MG63 (cell line): ENCODE results near the gene MRPL52. TPM values are rescaled to one million over a fixed set of nuclear protein-coding genes. Genes with fewer than 3 reads are reported as not detected.
"Not testable (repeated sequence)": the region's sequence is repeated elsewhere in the genome, so short reads cannot be mapped to it uniquely, and the experiment has no call there.

ENCODE experiments used
- DNase-seq: peaks from one replicate; pipeline ENCODE4 v3.0.0-alpha.2; 2020
- H3K27me3 ChIP-seq: fragments of 250-450 bp; sonication (Bioruptor Pico); 2 replicates; pipeline ENCODE4 v1.5.1; 2020; ENCODE audit warnings: mild to moderate bottlenecking, moderate library complexity
- H3K36me3 ChIP-seq: fragments of 250-450 bp; sonication (Bioruptor Pico); 2 replicates; pipeline ENCODE4 v1.5.1; 2020; ENCODE audit warnings: mild to moderate bottlenecking, moderate library complexity
- H3K4me3 ChIP-seq: fragments of 250-450 bp; sonication (Bioruptor Pico); 2 replicates; pipeline ENCODE4 v1.5.1; 2020; ENCODE audit warnings: mild to moderate bottlenecking, moderate library complexity
- H3K9me3 ChIP-seq: fragments of 250-450 bp; sonication (Bioruptor Pico); 2 replicates; pipeline ENCODE4 v1.5.1; 2020; ENCODE audit warnings: mild to moderate bottlenecking, moderate library complexity
- total RNA-seq: library from RNA; depleted of rRNA; stranded (reverse); fragments of >200 nt; shearing (Covaris generic); gene quantifications from 2 replicates; pipeline ENCODE4 v1.2.3, GENCODE V29; 2014; ENCODE audit warnings: low replicate concordance

MRPL52 gene
- total RNA-seq, 1 experiment from 2014 or later = 92.8 TPM

- no peaks in the 10 kb centered on the region for H3K36me3 ChIP-seq
- H3K4me3 ChIP-seq = no peak overlapping the region
- no peaks in the 10 kb centered on the region for H3K27me3 ChIP-seq
- no peaks in the 10 kb centered on the region for H3K9me3 ChIP-seq
- DNase-seq = no peak
These were observed 26.1 kb upstream of the MRPL52 start for GRCh38 chr14:22803687-22803974.

- not testable (repeated sequence) for H3K36me3 ChIP-seq
These were observed 24.5 kb upstream of the MRPL52 start for GRCh38 chr14:22805235-22805634.

DNA sequence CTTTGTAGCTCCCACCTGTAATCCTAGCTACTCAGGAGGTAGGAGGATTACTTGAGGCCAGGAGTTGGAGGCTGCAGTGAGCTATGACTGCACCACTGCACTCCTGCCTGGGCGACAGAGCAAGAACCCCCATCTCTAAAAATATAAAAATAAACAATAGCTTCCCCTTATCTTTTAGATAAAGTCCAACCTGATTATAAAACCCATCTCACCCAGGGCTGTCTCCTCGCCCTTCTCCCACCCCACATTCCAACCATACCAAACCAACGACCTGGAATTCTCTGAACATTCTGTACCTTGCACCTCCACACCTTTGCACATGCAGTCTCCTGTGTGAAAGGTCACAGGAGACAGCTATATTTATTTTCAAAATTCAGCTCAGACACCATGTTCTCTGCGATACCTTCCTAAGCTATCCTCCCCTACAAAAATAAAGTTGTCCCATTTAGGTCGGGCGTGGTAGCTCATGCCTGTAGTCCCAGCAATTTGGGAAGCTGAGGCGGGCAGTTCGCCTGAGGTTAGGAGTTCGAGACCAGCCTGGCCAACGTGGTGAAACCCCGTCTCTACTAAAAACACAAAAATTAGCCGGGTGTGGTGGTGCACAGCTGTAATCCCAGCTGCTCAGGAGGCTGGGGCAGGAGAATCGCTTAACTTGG is 22.1 kb upstream of the MRPL52 start:
- H3K9me3 ChIP-seq = no peaks in the 10 kb centered on the region
- no peaks in the 10 kb centered on the region for H3K27me3 ChIP-seq
- no peak for DNase-seq
- H3K4me3 ChIP-seq = no peak overlapping the region
- H3K36me3 ChIP-seq = no peaks in the 10 kb centered on the region

More at GRCh38 chr14:22805235-22805634, 24.5 kb upstream of the MRPL52 start:
- H3K27me3 ChIP-seq, H3K4me3 ChIP-seq, DNase-seq, H3K9me3 ChIP-seq: not testable (repeated sequence)

- no peaks in the 10 kb centered on the region for H3K36me3 ChIP-seq
- H3K27me3 ChIP-seq = no peaks in the 10 kb centered on the region
- DNase-seq = no peak
- no peak overlapping the region for H3K4me3 ChIP-seq
- no peaks in the 10 kb centered on the region for H3K9me3 ChIP-seq
These were observed 21.1 kb upstream of the MRPL52 start for GRCh38 chr14:22808388-22809209.

DNA sequence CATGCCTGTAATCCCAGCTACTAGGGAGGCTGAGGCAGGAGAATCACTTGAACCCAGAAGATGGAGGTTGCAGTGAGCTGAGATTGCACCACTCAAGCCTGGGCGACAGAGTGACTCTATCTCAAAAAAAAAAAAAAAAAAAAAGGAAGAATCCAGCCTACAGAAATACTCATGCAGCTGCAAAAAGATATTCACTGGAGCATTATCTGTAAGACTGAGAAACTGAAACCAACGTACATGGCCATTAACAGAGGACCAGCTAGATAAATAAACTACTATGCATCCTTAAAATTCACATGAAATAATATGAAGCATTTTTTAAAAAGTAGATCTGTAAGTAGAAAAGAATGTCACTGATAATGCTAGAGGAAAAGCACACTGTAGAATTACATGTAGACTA is 18.0 kb upstream of the MRPL52 start:
- Histone ChIP-seq H3K27me3 (no peaks in the 10 kb centered on the region), H3K4me3 (no peak overlapping the region), H3K9me3 (no peaks in the 10 kb centered on the region), H3K36me3 (no peaks in the 10 kb centered on the region)
- DNase-seq = no peak

DNA sequence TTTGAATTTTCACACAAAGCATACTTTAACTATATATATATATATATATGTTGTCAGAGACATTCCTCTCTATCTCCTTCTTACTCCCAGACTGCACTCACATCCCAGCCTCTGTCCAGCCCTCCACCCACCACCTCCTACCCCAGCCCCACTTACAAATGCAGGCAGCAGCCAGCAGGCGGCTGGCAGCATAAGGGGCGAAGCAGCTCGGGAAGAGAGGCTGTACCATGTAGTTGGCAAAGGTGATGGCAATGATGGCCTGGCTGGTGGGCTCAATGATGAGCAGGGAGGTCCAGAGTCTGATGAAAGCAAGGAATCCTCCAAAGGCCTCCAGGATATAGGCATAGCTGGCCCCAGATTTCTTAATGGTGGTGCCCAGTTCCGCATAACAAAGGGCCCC is 16.9 kb upstream of the MRPL52 start:
- no peak for DNase-seq
- H3K36me3 ChIP-seq = no peaks in the 10 kb centered on the region
- H3K9me3 ChIP-seq = no peaks in the 10 kb centered on the region
- H3K4me3 ChIP-seq = no peak overlapping the region
- no peaks in the 10 kb centered on the region for H3K27me3 ChIP-seq

DNA sequence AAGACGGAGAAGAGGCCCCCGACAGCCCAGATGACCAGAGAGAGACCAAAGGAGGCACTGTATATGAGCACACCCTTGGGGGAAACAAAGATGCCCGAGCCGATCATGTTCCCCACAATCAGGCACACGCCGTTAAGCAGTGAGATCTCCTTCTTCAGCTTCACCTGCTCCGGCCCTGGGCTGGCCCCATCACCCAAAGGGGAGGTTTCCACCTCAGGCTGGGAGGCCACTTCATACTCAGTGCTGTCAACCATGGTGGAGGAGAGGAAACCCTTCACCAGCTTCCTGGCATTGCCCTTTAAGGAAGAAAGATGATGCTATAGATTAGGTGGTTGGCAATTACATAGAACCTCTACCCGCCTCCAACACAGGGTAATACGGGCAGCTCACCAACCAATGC is 16.5 kb upstream of the MRPL52 start:
- no peak for DNase-seq
- Histone ChIP-seq H3K4me3 (no peak overlapping the region), H3K36me3 (no peaks in the 10 kb centered on the region), H3K9me3 (no peaks in the 10 kb centered on the region), H3K27me3 (no peaks in the 10 kb centered on the region)

DNA sequence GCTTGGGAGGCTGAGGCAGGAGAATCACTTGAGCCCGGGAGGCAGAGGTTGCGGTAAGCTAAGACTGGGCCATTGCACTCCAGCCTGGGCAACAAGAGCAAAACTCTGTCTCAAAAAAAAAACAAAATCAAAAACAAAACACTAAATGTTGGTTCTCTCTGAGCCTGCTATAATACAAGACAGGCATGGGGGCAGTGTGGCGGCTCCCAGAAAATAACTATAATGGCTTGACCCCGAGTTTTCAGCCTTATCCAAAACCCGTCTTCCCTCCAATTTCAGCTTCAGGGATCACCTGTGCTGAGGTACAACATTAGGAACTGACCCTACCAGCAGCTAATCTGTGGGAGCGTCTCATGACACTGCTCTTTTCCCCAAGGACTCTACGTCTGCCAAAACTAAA is 15.3 kb upstream of the MRPL52 start:
- Histone ChIP-seq H3K4me3 (no peak overlapping the region), H3K9me3 (no peaks in the 10 kb centered on the region), H3K27me3 (no peaks in the 10 kb centered on the region), H3K36me3 (no peaks in the 10 kb centered on the region)
- DNase-seq = no peak

- Histone ChIP-seq H3K27me3 (no peaks in the 10 kb centered on the region), H3K36me3 (no peaks in the 10 kb centered on the region), H3K9me3 (no peaks in the 10 kb centered on the region), H3K4me3 (no peak within 1 kb of the TSS)
- DNase-seq = no peak
These were observed 14.6 kb upstream of the MRPL52 start, which contains the start of gene SLC7A7 for GRCh38 chr14:22814941-22815713. Gene SLC7A7 (minus strand): TSS chr14:22815435. CDS start chr14:22813398, 2,037 bp downstream.

DNA sequence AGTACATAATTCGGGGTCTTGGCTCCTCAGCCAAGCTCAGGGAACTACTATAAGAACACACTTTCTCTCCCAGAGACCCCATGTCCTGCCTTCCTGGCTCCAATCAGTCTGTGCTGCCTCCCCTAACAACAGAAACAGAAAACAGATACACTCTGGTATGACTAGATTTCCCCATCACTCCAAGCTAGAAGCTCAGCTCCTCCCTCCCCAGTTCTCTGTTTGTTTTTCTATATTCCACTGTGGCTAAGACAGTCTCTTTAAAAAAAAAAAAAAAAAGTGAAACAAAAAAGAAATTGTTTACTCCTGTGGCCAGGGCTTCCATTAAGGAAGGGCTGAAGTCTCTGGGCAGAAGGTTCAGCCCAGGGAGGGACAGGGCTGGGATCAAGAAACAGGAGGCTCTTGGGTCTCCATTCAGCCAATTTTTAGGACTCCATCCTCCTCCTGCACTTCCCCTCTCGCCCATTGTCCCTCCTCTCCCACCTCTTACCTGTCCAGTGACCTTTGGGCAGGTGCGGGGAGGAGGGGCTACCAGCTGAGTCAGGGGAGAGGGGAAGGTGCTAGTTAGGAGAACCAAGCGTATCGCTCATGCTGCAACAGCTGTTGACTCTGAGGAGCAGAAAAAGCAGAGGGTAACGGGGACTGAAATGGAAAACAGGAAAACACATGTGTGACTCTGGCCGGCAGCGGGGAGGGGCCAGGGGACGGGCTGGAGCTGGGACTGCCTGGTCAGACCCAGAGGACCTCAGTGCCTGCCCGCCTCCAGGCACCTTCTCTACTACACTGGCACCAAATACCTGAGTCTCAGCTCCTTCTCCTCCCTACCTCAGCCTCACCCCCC is 10.3 kb upstream of the MRPL52 start:
- Histone ChIP-seq H3K4me3 (no peak overlapping the region), H3K9me3 (no peaks in the 10 kb centered on the region), H3K36me3 (no peaks in the 10 kb centered on the region), H3K27me3 (no peaks in the 10 kb centered on the region)
- no peak for DNase-seq

DNA sequence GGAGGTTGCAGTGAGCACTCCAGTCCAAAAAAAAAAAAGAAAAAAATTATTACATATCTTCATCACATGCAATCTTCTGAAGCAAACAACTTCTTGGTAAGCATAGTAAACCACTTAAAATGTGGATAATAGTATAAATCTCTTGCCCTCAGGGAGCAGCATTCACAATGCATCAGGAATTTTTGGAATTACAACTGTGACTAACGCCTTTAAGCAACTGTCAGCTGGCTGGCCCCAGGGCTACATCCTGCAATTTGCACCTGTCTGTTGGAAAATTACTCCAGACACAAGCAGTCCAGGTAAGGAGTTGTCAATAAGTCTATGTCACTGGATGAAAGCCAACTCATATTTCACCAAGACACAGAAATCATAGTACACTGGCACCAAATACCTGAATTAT is 9.0 kb upstream of the MRPL52 start:
- Histone ChIP-seq H3K36me3 (no peaks in the 10 kb centered on the region), H3K4me3 (no peak overlapping the region), H3K27me3 (no peaks in the 10 kb centered on the region), H3K9me3 (no peaks in the 10 kb centered on the region)
- DNase-seq = no peak

DNA sequence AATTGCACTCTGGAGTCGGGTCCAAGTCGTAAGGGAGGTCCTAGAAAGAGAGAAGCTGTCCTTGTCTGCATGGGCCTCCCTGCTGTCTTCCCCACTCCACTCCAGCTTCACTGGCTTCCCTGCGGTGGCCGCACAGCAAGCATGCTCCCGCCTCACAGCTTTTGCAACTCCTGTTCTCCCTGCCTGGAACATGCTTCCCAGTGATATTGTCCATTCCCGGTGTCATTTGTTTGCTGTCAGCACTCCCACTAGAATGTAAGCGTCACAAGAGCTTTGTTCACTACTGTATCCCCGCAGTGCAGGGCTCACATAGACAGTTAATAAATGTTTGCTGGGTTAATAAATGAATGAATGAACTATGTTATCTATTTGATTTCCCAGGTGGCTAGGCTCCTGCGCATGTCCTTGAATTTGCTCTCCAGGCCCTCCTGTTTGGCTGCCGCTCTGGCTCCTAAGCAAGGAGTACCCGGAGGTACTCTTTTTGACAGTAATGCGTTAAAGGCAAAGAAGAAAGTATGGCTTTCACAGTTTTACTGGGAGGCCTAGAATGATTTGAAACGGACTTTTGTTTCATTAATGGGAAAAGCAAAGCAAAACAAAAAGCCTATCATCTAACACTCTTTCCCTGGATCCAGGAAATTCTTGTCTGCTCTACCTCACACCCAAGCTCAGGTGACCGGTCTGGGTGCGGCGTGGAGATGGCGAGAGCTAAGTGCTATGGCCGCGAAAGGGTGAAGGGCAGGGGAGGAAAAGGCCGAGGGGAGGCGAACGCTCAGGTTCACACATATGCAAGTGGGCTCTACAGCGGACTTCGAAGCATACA is 8.3 kb upstream of the MRPL52 start:
- H3K27me3 ChIP-seq = no peaks in the 10 kb centered on the region
- no peaks in the 10 kb centered on the region for H3K36me3 ChIP-seq
- H3K9me3 ChIP-seq = no peaks in the 10 kb centered on the region
- DNase-seq = no peak
- no peak overlapping the region for H3K4me3 ChIP-seq

- Histone ChIP-seq H3K4me3 (no peak overlapping the region), H3K36me3 (no peaks in the 10 kb centered on the region), H3K9me3 (no peaks in the 10 kb centered on the region), H3K27me3 (no peaks in the 10 kb centered on the region)
- no peak for DNase-seq
These were observed 7.6 kb upstream of the MRPL52 start for GRCh38 chr14:22822016-22822570.

- Histone ChIP-seq H3K9me3 (no peaks in the 10 kb centered on the region), H3K36me3 (no peaks in the 10 kb centered on the region), H3K4me3 (no peak overlapping the region), H3K27me3 (no peaks in the 10 kb centered on the region)
- DNase-seq = peak; percentile 79
These were observed 7.1 kb upstream of the MRPL52 start for GRCh38 chr14:22822571-22823098.

DNA sequence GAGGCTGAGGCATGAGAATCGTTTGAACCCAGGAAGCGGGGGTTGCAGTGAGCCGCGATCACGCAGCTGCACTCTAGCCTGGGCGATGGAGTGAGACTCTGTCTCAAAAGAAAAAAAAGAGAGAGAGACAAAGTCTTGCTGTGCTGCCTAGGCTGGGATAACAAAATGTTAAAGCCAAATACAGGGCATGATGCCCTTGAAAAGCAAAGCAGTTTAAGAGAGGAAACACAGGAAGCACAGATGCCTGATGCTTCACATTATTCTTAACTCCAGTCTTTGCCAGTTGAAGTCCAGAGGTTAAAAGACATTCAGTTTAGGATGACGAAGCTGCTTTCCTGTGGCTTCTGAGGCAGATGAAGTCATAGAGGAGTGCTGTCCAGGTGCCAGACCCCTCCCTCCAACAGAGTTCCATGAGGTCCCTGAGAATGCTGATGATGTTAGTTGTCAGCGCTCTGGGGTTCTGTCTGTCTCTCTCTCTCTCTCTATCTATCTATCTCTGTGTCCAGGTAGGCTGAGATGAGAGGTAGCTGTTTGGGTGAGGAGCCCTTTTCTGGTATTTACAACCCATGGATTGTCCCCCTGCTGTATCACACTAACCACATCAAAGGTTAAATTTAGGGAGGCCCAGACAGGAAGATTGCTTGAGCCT is 4.9 kb upstream of the MRPL52 start:
- Histone ChIP-seq H3K27me3 (no peaks in the 10 kb centered on the region), H3K36me3 (no peaks in the 10 kb centered on the region), H3K9me3 (no peaks in the 10 kb centered on the region), H3K4me3 (no peak overlapping the region)
- peak; percentile 84 for DNase-seq
